HL-60/S4 treated with phorbol 12-myristate 13-acetate at 8.2 ng/mL for 4 days and 3 days (cell line): ENCODE results near the gene POLR3H.

Experiments
- in situ Hi-C: fragments of 300-500 bp; cut with MboI; formaldehyde crosslinking; loops from 2 replicates; pipeline ENCODE4 v1.15.0; 2022; ENCODE audit warnings: low sequenced_read_pairs

POLR3H gene

DNA sequence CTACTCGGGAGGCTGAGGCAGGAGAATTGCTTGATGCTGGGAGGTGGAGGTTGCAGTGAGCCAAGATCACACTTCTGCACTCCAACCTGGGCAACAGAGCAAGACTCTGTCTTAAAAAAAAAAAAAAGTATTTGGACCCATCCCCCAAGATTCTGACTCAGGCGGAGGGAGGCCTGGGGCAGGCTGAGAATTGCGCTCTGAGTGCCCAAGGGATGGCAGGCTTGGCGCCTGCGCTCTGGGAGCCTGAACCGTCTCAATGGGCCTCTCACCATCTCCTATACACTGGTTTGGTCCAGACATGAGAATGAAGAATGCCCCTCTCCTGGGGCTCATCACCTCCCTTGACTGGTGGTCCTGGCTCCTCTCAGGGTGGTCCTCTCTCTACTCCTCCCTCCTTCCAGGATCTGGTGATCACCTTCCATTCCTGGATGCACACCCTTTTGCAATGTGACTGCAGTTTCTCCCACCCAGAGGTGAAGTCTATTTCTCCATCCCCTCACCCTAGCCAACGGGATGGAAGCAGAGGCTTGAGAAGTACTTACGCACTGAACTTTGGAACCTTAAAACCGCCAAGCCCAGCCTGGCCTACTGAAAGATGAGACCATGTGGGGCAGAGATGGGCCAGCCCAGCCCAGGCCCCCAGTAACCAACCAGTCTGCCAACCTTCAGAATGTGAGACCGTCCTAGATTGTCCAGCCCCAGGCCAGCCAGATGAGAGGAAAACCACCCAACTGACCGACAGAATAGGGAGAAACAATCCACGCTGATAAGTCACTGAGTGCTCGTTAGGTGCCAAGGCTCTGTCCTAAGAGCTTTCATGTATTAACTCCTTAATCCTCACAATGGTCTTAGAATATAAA is 4.9 kb downstream of the POLR3H start:
- in situ Hi-C loops: no loop called here

DNA sequence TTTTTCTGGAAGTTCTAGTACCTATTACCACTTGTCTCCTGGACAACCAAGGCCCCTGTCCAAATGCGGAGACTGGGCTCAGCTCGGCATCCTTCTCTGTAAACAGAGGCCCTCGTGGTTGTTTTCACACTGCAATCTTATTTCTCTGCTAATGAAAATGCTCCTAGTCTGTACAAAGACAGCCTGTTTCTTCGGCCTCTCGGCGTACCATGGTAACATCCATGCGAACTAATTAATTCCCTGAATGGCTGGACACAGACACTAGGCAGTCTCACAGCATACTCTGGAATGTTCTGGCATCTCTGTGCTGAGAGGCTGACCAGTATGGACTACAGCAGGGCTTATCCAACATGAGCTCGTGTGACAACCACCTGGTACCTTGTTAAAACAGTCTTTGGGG is 5.7 kb downstream of the POLR3H start:
- in situ Hi-C loops: no loop called here

- in situ Hi-C loops: no loop called here
Observed at GRCh38 chr22:41537203-41537602, 7.1 kb downstream of the POLR3H start.

- in situ Hi-C loops: no loop called here
Observed at GRCh38 chr22:41535244-41535643, 9.0 kb downstream of the POLR3H start.

DNA sequence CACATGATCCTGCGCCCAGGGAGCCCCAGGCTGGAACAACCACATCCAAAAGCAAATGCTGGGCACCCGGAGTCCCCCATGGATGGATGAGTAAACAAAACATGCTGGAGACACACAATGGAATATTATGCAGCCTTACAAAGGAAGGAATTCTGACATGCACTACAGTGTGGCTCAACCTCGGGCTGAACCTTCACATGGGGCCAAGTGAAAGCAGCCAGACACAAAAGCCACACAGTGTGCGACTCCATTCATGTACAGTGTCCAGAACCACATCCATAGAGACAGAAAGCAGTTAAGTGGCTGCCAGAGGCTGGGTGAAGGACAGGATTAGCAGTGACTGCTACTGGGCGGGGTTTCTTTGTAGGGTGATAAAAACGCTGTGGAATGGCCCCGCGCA is 10.1 kb downstream of the POLR3H start:
- in situ Hi-C loops: no loop called here

DNA sequence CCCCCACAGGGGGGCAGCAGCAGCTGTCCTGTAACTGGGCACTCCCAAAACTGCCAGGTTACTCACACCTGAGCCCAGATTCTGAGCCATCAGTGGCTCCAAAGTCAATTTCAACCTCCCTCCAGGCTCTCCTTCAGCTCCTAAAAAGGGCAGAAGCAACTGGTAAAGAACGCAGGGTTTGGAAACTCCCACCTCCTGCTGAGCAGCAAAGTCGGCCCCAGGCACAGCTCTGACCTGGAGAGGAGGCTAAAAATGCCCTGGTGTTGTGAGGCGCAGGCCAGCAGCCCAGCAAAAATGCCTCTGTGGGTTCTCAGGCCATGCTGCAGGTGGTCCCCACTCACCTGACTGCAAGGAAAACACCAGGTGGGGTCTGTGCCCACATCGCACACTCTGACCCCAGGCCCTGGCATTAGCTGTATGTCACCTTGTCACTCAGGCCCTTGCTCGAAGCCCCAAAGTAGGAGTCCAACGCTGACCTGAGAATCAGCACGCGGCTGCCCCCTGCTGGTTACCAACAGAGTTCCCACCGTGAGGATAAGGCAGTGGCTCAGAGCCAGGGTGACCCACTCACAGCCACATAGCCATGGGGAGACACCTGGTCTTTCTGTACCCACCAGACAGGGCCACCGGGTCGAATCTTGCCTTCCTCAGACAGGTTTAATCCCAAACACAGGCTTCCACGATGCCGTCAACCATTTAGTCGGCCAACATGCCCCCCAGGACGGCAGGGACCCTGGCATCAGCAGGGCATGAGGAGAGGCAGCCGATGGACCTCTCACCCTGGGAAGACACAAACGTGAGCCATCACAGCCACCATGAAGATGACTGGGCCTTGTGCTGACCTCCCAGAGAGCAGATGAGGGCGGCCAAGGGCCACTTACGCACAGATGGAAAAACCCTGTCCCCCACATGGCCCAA is 11.1 kb downstream of the POLR3H start:
- in situ Hi-C loops: no loop called here

DNA sequence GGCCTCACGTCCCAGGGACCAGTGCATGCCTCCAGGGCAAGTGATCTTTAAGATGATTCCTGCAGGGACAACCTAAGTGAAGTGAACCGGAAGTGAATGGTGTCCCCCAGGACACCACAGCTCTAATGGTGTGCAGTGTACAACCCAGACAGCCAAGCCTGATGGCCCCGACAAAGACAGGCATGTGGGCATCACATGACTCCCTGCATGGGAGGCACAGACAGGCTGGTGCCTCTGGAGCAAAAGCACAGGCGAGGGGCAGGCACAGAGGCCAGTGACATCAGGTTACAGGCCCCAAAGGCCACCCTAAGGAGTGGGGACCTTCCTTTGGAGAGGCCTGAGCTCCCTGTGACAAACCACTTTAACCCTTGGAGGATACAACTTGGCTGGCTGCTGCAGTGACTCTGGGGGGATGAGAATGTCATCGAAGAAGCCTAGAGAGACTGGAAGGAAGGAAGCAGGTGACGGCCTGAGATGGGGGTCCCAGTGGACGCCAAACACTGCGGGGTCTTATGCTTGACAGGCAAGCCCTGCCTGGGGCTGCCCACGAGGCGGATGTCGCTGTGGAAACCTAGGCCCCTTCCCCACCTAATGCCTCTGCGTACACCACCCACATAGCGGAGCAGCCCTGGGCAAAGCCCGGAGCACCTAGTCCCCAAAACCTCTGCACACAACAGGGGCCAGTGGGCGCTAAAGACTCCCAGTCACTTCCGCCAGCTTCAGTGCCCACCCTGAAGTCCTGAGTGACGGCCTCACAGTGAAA is 12.4 kb downstream of the POLR3H start:
- in situ Hi-C loops: no loop called here

- in situ Hi-C loops: no loop called here
Observed at GRCh38 chr22:41530890-41531714, 13.2 kb downstream of the POLR3H start.

GRCh38 chr22:41528938-41529561 is 15.2 kb downstream of the POLR3H start:
- in situ Hi-C loops: no loop called here

DNA sequence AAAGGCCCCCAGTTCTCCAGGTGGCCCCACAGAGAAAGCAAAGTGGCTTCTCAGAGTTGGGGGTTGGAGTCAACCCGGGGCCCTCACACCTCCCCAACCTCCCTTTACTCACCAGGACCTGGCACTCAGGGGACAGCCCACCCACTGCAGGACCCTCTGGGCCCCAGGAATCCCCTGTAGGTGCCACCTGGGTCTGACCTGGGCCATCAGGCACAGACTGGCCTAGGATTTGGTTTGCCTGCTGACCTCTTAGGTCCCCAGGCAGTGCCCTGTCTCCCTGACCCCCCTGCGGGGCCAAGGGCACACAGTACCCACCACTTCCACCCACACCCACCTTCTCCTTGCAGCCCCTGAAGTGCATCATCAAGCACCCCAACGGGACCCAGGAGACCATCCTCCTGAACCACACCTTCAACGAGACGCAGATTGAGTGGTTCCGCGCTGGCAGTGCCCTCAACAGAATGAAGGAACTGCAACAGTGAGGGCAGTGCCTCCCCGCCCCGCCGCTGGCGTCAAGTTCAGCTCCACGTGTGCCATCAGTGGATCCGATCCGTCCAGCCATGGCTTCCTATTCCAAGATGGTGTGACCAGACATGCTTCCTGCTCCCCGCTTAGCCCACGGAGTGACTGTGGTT is 16.0 kb downstream of the POLR3H start:
- in situ Hi-C loops: no loop called here

DNA sequence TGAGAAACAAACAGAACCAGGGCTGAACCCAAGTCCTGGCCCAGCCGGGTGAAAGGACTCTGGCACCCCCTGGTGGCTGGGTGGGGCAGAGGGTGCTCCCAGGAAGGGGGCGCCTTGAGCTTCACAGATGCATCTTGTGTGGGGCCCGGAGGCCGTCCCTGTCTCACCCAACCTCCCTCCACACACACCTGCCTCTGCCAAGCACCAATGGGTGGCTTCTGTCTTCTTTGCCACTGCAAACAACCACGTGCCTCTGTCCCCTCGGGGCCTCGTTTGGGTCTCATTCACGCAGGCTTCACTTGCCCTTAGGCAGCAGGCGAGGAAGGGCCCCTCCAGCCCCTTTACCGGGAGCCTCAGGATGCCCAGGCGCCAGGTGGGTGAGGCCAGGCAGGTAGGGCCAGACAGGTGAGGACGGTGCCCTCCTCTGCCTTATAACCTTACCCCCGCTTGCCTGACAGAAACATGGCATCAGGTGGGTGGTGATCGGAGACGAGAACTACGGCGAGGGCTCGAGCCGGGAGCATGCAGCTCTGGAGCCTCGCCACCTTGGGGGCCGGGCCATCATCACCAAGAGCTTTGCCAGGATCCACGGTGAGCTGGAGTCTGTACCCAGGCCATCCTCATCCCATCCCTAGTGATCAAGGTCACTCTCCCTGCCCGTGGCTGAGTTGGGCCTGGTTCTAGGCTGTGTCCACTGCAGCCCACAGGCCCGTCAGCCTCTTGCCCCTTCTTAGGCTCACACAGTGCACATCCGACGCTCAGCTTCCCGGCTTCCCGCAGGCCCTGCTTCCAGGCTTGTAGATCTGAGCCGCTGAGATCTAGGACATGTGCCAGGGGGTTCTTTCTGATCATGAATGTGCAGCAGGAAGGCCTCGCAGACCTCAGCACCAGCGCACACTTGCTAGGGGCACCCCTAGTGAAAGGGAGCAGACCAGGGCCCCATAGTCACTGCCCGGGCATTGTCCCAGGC is 17.2 kb downstream of the POLR3H start:
- in situ Hi-C loops: no loop called here

DNA sequence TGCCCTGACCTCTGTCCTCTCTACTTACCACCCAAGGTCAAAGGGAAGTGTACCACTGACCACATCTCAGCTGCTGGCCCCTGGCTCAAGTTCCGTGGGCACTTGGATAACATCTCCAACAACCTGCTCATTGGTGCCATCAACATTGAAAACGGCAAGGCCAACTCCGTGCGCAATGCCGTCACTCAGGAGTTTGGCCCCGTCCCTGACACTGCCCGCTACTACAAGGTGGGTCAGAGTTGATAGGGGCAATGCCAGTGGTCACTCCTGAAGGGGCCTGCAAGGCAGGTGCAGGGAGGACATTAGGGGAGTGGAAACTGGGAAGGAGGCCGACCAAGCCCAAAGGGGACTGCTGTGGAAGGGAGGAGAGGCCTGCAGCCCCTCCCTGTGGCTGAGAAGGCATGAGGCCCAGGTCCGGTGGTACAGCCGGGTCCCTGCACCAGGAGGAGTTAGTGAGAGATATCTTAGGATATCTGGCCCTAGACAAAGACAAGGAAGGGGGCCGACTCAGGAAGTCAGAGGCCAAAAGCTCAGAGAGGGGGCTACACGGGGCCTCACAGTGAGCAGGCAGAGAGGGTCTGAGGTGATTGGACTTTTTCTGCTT is 17.9 kb downstream of the POLR3H start:
- in situ Hi-C loops: no loop called here

DNA sequence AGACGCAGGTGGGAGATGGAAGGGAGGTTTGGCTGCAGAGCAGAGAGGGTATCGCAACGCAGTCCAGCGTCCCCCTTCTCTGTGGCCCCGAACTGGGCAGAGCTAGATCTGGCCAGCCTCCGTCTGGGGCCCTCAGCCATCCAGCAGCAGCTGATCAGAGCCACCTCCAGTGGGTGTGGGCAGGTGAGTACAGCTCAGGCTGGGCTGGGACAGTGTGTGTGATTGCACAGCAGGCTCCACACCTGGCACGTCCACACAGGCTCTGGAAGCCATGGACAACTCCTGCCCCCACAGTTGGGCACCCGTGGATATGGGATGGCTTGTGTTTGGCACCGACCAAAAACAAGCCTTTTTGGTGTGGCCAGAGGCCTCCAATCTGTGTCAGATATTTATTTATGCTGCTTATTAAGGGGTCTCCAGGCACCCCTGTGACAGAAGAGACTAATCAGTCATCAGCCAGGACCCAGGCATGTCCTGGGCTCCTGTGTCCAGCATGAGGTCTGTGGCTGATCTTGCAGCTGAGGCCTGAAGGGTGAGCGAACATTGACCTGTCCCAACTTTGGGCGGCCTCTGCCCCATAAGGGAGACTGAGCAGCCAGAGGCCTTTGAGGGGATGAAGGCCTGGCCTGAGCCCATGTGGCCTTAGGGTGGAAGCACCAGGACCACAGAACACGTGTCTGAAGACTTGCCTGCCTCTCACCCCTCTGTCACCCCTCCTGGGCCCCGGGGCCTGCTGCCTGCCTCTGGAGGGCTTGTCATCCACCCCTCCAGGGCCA is 18.6 kb downstream of the POLR3H start:
- in situ Hi-C loops: no loop called here

DNA sequence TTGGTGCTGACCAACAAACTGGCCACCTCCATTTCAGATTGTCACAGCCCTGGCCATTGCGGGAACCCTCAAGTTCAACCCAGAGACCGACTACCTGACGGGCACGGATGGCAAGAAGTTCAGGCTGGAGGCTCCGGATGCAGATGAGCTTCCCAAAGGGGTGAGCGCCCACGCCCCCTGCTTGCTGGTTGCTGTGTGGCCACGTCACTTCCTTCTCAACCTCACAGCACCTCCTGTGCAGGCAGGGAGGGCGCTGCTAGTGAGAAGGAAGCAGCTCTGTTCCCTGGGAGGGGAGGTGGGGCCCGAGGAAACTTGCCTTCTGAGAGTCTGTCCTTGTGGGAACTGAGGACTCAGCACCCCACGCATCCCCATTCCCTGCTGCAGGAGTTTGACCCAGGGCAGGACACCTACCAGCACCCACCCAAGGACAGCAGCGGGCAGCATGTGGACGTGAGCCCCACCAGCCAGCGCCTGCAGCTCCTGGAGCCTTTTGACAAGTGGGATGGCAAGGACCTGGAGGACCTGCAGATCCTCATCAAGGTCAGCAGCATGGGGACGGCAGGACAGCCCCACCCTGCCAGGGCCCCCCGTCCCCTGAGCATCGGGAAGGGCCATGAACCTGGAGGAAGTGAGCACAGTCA is 19.3 kb downstream of the POLR3H start:
- in situ Hi-C loops: no loop called here

- in situ Hi-C loops: no loop called here
Observed at GRCh38 chr22:41524251-41524661, 20.0 kb downstream of the POLR3H start.

DNA sequence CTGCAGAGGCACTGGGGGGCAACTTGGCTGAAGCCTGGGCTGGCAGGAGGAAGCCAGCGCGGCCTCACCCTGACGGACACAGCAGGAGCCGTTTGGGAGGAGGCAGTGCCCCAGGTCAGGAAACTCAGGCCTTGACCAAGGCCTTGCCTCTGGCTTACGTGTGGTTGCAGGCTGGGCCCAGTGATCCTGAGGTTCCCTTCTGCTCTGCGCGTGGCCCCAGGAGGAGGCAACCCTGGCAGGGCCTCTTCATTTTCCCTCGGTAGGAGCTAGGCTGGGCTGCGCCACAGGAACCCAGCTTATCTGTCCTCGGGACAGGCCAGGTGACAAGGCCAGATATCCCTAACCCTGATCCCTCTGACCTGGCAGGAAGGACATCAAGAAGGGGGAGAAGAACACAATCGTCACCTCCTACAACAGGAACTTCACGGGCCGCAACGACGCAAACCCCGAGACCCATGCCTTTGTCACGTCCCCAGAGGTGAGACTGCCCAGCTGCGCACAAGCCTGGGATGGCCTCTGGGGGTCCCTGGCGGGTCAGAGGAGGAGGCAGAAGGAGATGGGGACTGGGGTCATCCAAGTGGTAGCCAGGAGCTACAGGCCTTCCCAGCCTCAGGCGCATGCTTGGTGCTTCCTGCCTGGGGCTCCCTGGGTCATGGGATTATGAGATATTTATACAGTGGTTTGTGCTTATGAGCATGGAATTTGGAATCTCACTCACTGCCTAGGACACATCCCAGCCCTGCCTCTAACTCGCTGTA is 20.6 kb downstream of the POLR3H start:
- in situ Hi-C loops: no loop called here
